ENCODE data around the gene CSTB.

CSTB gene

DNA sequence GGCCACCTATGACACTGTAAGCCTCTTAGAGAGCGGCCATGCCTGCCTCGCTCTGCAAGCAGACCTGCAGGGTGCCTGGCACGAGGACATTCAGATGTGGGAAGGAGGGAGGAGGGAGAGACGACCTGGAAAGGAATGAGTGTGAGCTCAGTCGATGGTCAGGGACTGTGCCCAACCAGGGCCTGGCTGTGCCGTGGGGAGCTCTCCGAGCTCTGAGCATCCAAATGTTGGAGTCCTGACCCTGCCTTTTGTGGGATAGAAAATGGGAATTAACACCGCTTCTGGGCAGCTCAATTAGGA, 7.3 kb downstream of the CSTB start:
- TF ChIP-seq, protein P1, sequence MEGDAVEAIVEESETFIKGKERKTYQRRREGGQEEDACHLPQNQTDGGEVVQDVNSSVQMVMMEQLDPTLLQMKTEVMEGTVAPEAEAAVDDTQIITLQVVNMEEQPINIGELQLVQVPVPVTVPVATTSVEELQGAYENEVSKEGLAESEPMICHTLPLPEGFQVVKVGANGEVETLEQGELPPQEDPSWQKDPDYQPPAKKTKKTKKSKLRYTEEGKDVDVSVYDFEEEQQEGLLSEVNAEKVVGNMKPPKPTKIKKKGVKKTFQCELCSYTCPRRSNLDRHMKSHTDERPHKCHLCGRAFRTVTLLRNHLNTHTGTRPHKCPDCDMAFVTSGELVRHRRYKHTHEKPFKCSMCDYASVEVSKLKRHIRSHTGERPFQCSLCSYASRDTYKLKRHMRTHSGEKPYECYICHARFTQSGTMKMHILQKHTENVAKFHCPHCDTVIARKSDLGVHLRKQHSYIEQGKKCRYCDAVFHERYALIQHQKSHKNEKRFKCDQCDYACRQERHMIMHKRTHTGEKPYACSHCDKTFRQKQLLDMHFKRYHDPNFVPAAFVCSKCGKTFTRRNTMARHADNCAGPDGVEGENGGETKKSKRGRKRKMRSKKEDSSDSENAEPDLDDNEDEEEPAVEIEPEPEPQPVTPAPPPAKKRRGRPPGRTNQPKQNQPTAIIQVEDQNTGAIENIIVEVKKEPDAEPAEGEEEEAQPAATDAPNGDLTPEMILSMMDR (IDR thresholded peaks at IDR 0.05; ENCODE audit: insufficient read depth, low read depth, low read length, missing control alignments), result no peak
- H3K4me3 ChIP-seq (ENCODE audit: low read length), result no peak overlapping the region
- DNase-seq (ENCODE audit: low read depth), result no peak

DNA sequence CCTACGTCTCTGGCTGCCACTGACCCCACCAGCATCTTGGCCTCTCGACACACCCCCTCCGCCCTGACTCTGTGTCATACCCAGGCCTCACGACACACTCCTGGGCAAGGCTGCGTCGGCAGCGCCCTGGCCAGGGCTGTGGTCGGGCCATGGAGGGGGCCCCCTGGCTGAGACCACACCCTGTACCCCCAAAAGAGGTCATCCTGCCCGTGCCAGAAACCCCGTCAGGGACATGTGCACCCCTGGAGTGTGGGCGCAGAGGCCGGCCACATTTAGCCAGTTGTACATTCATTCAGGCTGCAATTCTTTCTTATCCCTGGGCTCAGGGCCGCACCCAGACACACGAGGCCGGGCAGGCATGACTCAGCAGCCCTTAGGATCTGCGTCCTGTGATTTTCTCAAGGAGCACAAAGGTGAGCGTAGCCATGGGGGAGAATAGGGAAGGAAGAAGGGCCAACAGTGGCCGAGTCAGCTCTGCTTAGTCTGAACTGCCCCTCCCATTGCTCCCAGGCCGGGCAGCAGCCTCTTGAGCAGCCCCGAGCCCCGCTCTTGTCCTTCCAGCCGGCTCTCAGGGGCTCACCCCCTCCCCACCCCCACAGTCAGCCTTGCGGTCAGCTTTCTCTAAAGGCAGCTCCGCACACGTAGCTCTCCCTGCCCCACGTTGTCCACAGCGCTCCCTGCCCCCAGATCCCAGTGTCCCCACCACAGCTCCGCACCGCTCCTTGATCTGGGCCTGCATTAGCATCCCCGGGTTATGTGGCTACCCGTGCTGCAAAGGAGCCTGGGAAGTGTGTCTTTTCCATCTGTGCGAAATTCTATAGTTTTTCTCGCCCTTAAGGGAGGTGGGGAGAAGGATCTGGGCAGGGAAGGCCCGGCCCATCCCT, 7.9 kb downstream of the CSTB start:
- DNase-seq (ENCODE audit: low read depth), result peak; percentile 94
- TF ChIP-seq, protein P1 (IDR thresholded peaks at IDR 0.05; ENCODE audit: insufficient read depth, low read depth, low read length, missing control alignments), result no peak
- H3K4me3 ChIP-seq (ENCODE audit: low read length), result no peak overlapping the region

DNA sequence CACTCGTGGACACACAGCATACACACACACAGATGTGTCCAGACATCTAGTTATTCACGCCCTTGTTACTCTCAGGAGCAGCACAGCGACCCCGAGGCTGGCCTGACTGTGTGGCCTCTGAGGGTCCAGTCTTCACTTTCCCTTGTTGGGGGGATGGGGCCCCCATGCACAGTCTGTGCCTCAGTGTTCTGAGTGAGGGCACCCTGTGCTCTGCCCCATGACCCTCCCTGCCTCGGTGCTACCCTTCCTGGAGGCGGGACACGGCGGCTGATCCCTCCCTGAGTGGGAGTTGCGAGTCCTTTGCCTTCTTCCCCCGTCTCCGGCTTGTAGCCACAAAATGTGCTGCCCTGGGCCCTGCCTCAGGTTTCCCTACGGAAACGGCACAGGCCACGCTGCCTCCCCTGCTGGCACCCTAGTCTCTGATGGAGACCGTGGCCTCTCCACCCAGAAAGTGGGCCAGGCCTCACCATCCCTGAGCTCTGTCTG, 8.6 kb downstream of the CSTB start:
- H3K4me3 ChIP-seq (ENCODE audit: low read length), result no peak overlapping the region
- TF ChIP-seq, protein P1 (IDR thresholded peaks at IDR 0.05; ENCODE audit: insufficient read depth, low read depth, low read length, missing control alignments), result no peak
- DNase-seq (ENCODE audit: low read depth), result no peak

DNA sequence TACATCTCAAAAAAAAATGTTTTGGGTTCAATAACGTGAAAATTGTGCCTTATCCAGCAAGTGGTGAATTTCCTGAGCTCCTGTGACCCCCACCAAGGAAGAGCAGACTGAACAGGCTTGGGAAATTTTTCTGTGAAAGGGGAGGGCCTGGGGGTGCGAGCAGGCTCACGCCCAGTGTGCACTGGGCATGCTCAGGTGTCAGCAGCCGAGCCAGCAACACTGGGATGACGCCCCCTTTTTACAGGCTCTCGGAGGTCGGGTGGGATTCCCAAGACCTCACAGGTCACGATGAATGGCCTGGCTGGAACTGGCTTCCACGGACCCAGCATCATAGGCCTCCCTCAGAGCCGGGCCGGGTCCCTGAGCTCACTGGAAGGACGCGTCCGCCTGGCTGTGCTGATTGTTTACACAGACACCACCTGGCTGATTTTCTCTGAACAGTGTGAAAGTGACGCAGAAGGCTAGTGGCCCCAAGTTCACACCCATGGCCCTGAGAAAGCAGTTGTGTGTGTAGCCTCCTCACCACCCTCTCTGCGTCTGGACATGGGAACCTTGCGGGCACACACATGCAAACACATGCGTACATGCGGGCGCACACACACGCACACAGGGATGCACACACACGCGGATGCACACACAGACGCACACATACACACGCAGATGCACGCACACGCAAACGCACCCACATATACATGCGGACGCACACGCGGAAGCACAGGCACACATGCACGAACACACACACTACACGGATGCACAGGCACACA, 9.2 kb downstream of the CSTB start:
- no peak for DNase-seq (ENCODE audit: low read depth)
- TF ChIP-seq, protein P1 (IDR thresholded peaks at IDR 0.05; ENCODE audit: insufficient read depth, low read depth, low read length, missing control alignments), result no peak
- H3K4me3 ChIP-seq (ENCODE audit: low read length), result no peak overlapping the region

DNA sequence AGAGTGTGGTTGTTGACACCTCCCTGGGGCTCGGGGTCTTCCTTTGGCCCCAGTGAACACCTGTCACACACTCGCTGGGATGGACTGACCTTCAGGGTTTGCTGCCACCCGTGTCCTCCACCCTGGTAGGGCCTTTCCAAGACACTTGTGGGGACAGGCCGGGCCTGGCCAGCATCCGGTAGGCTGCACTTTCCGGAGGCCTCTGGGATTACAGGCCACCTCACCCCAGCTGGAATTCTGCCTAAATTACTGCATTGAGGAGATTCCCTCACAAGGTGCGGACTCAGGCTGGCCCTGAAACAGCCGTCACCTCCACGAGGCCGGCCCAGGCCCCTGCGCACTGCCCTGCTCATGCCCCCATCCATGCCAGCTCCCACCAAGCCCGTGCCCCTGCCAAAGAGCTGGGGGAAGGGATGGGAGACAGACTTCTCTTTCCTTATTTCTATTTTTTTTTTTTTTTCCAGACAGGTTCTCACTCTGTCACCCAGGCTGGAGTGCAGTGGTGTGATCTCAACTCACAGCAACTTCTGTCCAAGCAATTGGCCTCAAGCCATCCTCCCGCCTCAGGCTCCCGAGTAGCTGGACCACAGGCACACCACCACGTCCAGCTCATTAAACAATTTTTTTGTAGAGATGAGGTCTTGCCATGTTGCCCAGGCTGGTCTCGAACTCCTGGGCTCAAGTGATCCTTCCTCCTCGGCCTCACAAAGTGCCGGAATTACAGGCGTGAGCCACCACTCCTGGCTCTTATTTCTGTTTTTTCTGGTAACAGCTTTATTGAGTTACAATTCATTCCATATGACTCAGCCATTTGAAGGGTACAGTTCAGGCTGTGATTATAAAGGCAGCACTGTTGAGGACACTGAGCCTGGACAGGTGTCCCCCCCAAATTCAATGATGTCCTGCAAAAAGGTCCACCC, 11.3 kb downstream of the CSTB start:
- TF ChIP-seq, protein P1 (IDR thresholded peaks at IDR 0.05; ENCODE audit: insufficient read depth, low read depth, low read length, missing control alignments), result no peak
- DNase-seq (ENCODE audit: low read depth), result no peak
- H3K4me3 ChIP-seq (ENCODE audit: low read length), result no peak overlapping the region

DNA sequence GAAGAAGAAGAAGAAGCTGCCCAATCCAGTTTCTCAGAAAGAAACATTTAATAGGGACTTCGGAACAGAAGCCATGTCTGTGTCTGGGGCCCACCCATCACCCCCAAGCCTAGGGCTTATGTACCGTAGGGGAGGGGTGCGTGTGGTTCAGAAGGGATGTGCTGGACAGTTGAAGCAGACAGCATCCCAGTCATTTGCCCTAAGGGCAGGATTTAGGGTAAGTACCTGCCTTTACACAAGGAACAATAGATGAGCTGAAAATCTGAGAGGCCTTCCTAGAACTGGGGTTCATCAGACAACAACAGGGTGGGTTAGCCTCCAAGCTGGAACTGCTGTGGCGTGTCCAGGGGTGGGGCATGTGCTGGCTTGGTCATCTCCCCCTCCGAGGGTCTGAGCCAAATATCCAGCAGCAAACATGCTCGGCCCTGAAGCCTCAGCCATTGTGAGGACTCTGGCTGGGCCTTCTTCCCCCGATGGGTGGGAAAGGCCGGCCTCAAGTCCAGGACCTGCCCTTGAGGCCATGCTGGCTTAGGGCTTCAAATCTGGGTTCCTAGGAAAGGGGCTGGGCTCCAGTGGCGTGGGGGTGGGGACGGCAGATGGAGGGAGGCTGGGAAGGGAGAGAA, 12.1 kb downstream of the CSTB start:
- TF ChIP-seq, protein P1 (IDR thresholded peaks at IDR 0.05; ENCODE audit: insufficient read depth, low read depth, low read length, missing control alignments), result no peak
- DNase-seq (ENCODE audit: low read depth), result peak; percentile 64

More for the DNA sequence above, 12.1 kb downstream of the CSTB start:
- no peak overlapping the region for H3K4me3 ChIP-seq (ENCODE audit: low read length)
